SJCRH30 (cell line): ENCODE results near the gene MYLK. TPM values are rescaled to one million over a fixed set of nuclear protein-coding genes. Genes with fewer than 3 reads are reported as not detected.
"Not testable (repeated sequence)": the region's sequence is repeated elsewhere in the genome, so short reads cannot be mapped to it uniquely, and the experiment has no call there.

Experiments used
- DNase-seq, 2 experiments: peaks; one replicate each; pipeline ENCODE4 v3.0.0-alpha.2; 2015 to 2020
- H3K27ac ChIP-seq: fragments of 250-450 bp; sonication (Bioruptor Pico); 2 replicates; pipeline ENCODE4 v1.5.1; 2020; ENCODE audit warnings: mild to moderate bottlenecking, moderate library complexity
- H3K27me3 ChIP-seq: fragments of 250-450 bp; sonication (Bioruptor Pico); 2 replicates; pipeline ENCODE4 v1.5.1; 2020; ENCODE audit warnings: mild to moderate bottlenecking, moderate library complexity
- H3K36me3 ChIP-seq: fragments of 250-450 bp; sonication (Bioruptor Pico); 2 replicates; pipeline ENCODE4 v1.5.1; 2020; ENCODE audit warnings: mild to moderate bottlenecking, moderate library complexity
- H3K4me1 ChIP-seq: fragments of 250-450 bp; sonication (Bioruptor Pico); 2 replicates; pipeline ENCODE4 v1.5.1; 2020; ENCODE audit warnings: mild to moderate bottlenecking, moderate library complexity
- H3K4me3 ChIP-seq: fragments of 250-450 bp; sonication (Bioruptor Pico); 2 replicates; pipeline ENCODE4 v1.5.1; 2020; ENCODE audit warnings: mild to moderate bottlenecking, moderate library complexity
- H3K9me3 ChIP-seq: fragments of 250-450 bp; sonication (Bioruptor Pico); replicated peaks from 2 replicates; pipeline ENCODE4 v1.5.1; 2020; ENCODE audit warnings: mild to moderate bottlenecking, moderate library complexity
- total RNA-seq: library from RNA; depleted of rRNA; stranded (reverse); fragments of >200 nt; shearing (Covaris generic); gene quantifications from 2 replicates; pipeline ENCODE4 v1.2.3, GENCODE V29; 2014

The MYLK gene
- total RNA-seq, 1 experiment from 2014 or later, result 3.2 TPM

- H3K27ac ChIP-seq, H3K9me3 ChIP-seq, H3K4me1 ChIP-seq, H3K4me3 ChIP-seq, H3K27me3 ChIP-seq, H3K36me3 ChIP-seq, DNase-seq: not testable (repeated sequence)
These were observed 6.0 kb upstream of the MYLK start for GRCh38 chr3:123890162-123890561.

GRCh38 chr3:123884993-123885392 is 861 bp upstream of the MYLK start:
- no peak for DNase-seq
- H3K4me1 ChIP-seq, result no peaks in the 10 kb centered on the region
- peak overlapping the region; percentile 57; the same call in 1 of the 2 replicates for H3K4me3 ChIP-seq
- no peaks in the 10 kb centered on the region; the same call in 1 of the 2 replicates for H3K9me3 ChIP-seq
- no peaks in the 10 kb centered on the region for H3K27me3 ChIP-seq
- no peak overlapping the region for H3K27ac ChIP-seq
- H3K36me3 ChIP-seq, result no peaks in the 10 kb centered on the region

- H3K9me3 ChIP-seq, result no peaks in the 10 kb centered on the region; the same call in 1 of the 2 replicates
- H3K4me3 ChIP-seq, result peak overlapping the region; percentile 57
- H3K27ac ChIP-seq, result no peak overlapping the region
- H3K36me3 ChIP-seq, result no peaks in the 10 kb centered on the region
- no peaks in the 10 kb centered on the region for H3K27me3 ChIP-seq
- DNase-seq, result peak in 1 of 2 experiments; percentile 24
- H3K4me1 ChIP-seq, result no peaks in the 10 kb centered on the region
These were observed 380 bp downstream of the MYLK start for GRCh38 chr3:123883701-123884202.

GRCh38 chr3:123883111-123883510 is 1.0 kb downstream of the MYLK start:
- Histone ChIP-seq H3K4me3 (no peak overlapping the region), H3K4me1 (no peaks in the 10 kb centered on the region), H3K9me3 (no peaks in the 10 kb centered on the region; the same call in 1 of the 2 replicates), H3K27me3 (no peaks in the 10 kb centered on the region), H3K27ac (no peak overlapping the region), H3K36me3 (no peaks in the 10 kb centered on the region)
- DNase-seq, result no peak

DNA sequence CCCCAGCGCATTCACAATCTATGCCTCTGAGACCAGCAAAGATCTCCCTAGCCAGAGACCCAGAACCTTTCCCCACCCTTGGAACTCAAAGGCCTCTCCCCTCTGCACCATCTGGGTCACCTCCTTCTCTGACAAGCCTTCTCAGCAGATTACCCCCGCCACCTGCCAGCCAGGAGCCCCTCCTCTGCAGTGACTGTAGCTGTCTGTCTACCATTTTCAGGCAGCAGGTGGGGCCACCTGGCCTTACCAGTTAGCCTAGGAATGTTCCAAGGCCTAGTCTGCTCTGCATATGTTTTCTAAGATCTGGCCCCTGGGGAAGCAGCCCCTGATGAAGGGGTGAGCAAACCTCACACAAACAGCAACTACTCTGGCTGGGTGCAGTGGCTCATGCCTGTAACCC is 2.4 kb downstream of the MYLK start:
- Histone ChIP-seq H3K36me3 (no peaks in the 10 kb centered on the region; the same call in 1 of the 2 replicates), H3K9me3 (no peaks in the 10 kb centered on the region), H3K27me3 (no peaks in the 10 kb centered on the region), H3K4me1 (no peaks in the 10 kb centered on the region), H3K27ac (no peak overlapping the region), H3K4me3 (no peak overlapping the region)
- DNase-seq, result no peak

- no peak overlapping the region for H3K27ac ChIP-seq
- H3K27me3 ChIP-seq, result no peaks in the 10 kb centered on the region
- no peaks in the 10 kb centered on the region for H3K9me3 ChIP-seq
- H3K4me1 ChIP-seq, result no peaks in the 10 kb centered on the region
- peak; percentile 19 to 43 for DNase-seq
- no peak overlapping the region for H3K4me3 ChIP-seq
- H3K36me3 ChIP-seq, result no peaks in the 10 kb centered on the region; the same call in 1 of the 2 replicates
These were observed 3.1 kb downstream of the MYLK start for GRCh38 chr3:123880998-123881561.

DNA sequence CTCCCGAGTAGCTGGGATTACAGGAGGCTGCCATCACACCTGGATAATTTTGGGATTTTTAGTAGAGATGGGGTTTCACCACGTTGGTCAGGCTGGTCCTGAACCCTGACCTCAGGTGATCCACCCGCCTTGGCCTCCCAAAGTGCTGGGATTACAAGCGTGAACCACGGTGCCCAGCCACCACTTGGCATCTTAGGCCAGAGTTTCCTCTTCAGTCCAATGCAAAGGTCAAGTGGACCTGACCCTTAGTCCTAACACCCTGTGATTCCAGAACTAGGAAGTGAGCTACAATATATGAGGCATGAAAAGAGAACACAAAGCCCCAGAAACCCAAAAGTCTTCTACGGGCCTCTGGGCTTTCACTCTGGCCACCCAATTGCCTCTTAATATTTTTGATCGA is 5.3 kb downstream of the MYLK start:
- no peak for DNase-seq
- Histone ChIP-seq H3K9me3 (no peaks in the 10 kb centered on the region), H3K27me3 (no peaks in the 10 kb centered on the region), H3K36me3 (no peaks in the 10 kb centered on the region; the same call in 1 of the 2 replicates), H3K4me3 (no peak overlapping the region), H3K27ac (no peak overlapping the region), H3K4me1 (no peaks in the 10 kb centered on the region)

DNA sequence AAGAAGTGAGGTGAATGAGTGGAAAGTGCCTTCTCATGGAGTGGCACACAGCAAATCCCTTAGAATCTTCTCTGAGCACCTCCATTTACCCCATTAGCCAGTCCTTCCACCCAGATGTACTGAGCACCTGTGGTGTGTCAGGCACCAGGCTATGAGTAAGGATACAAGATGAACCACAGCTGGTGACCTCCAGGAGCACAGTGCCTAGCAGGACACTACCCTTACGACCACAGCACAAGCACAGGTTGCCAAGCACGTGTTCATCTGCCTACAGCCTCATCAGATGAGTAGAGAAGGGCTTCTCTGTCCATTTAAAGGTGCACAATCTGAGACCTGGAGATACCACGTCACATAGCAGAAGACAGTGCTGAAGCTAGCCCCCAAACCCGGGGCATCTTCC is 6.2 kb downstream of the MYLK start:
- H3K4me1 ChIP-seq, result no peaks in the 10 kb centered on the region
- no peak overlapping the region for H3K4me3 ChIP-seq
- H3K27ac ChIP-seq, result no peak overlapping the region
- H3K27me3 ChIP-seq, result 0 out of 2 replicates have a peak, but pooled peaks cover 4% of the 10 kb centered on the region
- no peak for DNase-seq
- no peaks in the 10 kb centered on the region for H3K9me3 ChIP-seq
- H3K36me3 ChIP-seq, result no peaks in the 10 kb centered on the region; the same call in 1 of the 2 replicates

- H3K27me3 ChIP-seq, result 0 out of 2 replicates have a peak, but pooled peaks cover 4% of the 10 kb centered on the region
- H3K9me3 ChIP-seq, result no peaks in the 10 kb centered on the region
- DNase-seq, result no peak
- no peak overlapping the region for H3K4me3 ChIP-seq
- no peaks in the 10 kb centered on the region; the same call in 1 of the 2 replicates for H3K36me3 ChIP-seq
- H3K27ac ChIP-seq, result no peak overlapping the region
- no peaks in the 10 kb centered on the region for H3K4me1 ChIP-seq
These were observed 6.7 kb downstream of the MYLK start for GRCh38 chr3:123877466-123877865.

- no peaks in the 10 kb centered on the region; the same call in 1 of the 2 replicates for H3K36me3 ChIP-seq
- no peak overlapping the region for H3K27ac ChIP-seq
- H3K4me1 ChIP-seq, result no peaks in the 10 kb centered on the region
- no peak overlapping the region for H3K4me3 ChIP-seq
- no peaks in the 10 kb centered on the region for H3K9me3 ChIP-seq
- H3K27me3 ChIP-seq, result 0 out of 2 replicates have a peak, but pooled peaks cover 4% of the 10 kb centered on the region
- no peak for DNase-seq
These were observed 7.3 kb downstream of the MYLK start for GRCh38 chr3:123876858-123877257.

DNA sequence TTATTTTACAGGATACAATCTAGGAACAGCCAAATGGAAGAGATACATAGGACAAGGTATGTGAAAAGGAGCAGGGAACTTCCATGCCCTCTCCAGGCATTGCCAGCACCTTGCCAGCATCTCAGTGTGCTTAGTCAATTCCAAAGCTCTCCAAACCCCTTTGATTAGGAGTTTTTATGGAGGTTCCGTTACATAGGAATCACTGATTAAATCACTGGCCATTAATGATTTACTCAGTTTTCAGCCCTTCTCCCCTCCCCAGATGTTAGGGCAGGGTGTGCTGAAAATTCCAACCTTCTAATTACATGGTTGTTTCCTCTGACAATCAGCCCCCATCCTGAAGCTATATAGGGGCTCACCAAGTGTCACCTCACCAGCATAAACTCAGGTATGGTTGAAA is 11.5 kb downstream of the MYLK start:
- Histone ChIP-seq H3K4me3 (no peak overlapping the region), H3K9me3 (no peaks in the 10 kb centered on the region), H3K27ac (no peak overlapping the region), H3K27me3 (0 out of 2 replicates have a peak, but pooled peaks cover 4% of the 10 kb centered on the region), H3K4me1 (no peaks in the 10 kb centered on the region), H3K36me3 (no peaks in the 10 kb centered on the region; the same call in 1 of the 2 replicates)
- DNase-seq, result no peak

- Histone ChIP-seq H3K27ac (no peak overlapping the region), H3K9me3 (no peaks in the 10 kb centered on the region), H3K27me3 (0 out of 2 replicates have a peak, but pooled peaks cover 4% of the 10 kb centered on the region), H3K36me3 (no peaks in the 10 kb centered on the region), H3K4me1 (no peaks in the 10 kb centered on the region), H3K4me3 (no peak overlapping the region)
- DNase-seq, result no peak
These were observed 12.2 kb downstream of the MYLK start for GRCh38 chr3:123871946-123872345.

GRCh38 chr3:123870033-123870432 is 14.1 kb downstream of the MYLK start:
- H3K27me3 ChIP-seq, result 0 out of 2 replicates have a peak, but pooled peaks cover 4% of the 10 kb centered on the region
- no peak for DNase-seq
- H3K36me3 ChIP-seq, result no peaks in the 10 kb centered on the region
- no peaks in the 10 kb centered on the region for H3K4me1 ChIP-seq
- H3K27ac ChIP-seq, result no peak overlapping the region
- no peaks in the 10 kb centered on the region; the same call in 1 of the 2 replicates for H3K9me3 ChIP-seq
- no peak overlapping the region for H3K4me3 ChIP-seq

DNA sequence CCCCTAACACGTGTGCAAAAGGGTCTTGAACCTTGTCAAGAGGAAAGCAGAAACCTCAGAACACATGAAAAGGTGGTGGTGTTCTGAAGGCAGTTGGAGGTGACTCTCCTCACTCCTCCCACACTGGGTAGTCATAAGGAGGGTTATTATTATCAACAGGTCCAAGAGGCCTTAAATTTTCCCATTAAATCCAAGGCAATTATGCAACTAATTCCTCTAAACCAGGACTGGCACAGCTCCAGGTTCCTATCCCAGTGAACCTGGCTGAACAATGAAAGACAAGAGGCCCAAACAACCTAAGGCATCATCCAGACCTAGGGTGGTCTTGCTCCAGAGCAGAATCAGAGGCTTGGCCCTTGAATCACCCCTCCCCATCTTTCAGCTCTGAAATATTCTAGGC is 15.0 kb downstream of the MYLK start:
- Histone ChIP-seq H3K9me3 (no peaks in the 10 kb centered on the region; the same call in 1 of the 2 replicates), H3K27ac (no peak overlapping the region), H3K4me1 (no peaks in the 10 kb centered on the region), H3K27me3 (0 out of 2 replicates have a peak, but pooled peaks cover 4% of the 10 kb centered on the region), H3K36me3 (no peaks in the 10 kb centered on the region), H3K4me3 (no peak overlapping the region)
- no peak for DNase-seq

- no peaks in the 10 kb centered on the region; the same call in 1 of the 2 replicates for H3K9me3 ChIP-seq
- H3K36me3 ChIP-seq, result no peaks in the 10 kb centered on the region
- H3K4me1 ChIP-seq, result no peaks in the 10 kb centered on the region
- no peaks in the 10 kb centered on the region for H3K27me3 ChIP-seq
- no peak overlapping the region for H3K4me3 ChIP-seq
- no peak overlapping the region for H3K27ac ChIP-seq
- DNase-seq, result no peak
These were observed 19.4 kb downstream of the MYLK start for GRCh38 chr3:123864706-123865105.
